C4-2B (cell line): ENCODE results near the gene TEX35.

Experiments used
- ZFX ChIP-seq: fragments of 450-650 bp; IDR thresholded peaks from 2 replicates; pipeline ENCODE4 v1.6.1; 2017
- TF ChIP-seq, protein P1 (sequence below): fragments of 450-650 bp; conservative IDR thresholded peaks from 2 replicates; pipeline ENCODE4 v1.5.1; 2017; ENCODE audit warnings: mild to moderate bottlenecking

DNA sequence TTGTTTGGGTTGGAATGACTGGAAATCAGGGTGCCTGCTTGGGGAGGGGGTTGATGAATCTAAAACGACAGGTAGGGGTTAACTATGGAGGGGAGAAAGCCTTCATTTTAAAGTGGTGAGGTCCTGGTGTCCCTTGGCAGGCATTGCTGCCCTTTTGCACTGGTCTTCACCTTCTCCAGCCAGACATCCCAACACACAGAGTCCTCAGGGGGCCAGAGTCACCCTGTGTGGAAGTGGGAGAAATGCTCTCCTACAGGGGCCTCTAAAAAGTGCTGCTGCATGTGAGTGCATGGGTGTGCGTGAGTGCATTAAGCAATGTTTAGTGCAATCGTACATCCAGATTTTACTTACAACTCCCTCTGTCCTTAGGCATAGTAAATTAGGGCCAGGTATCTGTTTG, 39.0 kb downstream of the TEX35 start:
- TF ChIP-seq, protein P1, sequence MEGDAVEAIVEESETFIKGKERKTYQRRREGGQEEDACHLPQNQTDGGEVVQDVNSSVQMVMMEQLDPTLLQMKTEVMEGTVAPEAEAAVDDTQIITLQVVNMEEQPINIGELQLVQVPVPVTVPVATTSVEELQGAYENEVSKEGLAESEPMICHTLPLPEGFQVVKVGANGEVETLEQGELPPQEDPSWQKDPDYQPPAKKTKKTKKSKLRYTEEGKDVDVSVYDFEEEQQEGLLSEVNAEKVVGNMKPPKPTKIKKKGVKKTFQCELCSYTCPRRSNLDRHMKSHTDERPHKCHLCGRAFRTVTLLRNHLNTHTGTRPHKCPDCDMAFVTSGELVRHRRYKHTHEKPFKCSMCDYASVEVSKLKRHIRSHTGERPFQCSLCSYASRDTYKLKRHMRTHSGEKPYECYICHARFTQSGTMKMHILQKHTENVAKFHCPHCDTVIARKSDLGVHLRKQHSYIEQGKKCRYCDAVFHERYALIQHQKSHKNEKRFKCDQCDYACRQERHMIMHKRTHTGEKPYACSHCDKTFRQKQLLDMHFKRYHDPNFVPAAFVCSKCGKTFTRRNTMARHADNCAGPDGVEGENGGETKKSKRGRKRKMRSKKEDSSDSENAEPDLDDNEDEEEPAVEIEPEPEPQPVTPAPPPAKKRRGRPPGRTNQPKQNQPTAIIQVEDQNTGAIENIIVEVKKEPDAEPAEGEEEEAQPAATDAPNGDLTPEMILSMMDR, result no peak
- no peak for TF ChIP-seq ZFX
